H1 (cell line): ENCODE data around the gene WDR1.

ENCODE experiments used
- BACH1 ChIP-seq: IDR thresholded peaks from 2 replicates; pipeline ENCODE4 v1.6.1; 2012; ENCODE audit warnings: low read length, improper control_type of control experiment
- CEBPB ChIP-seq: IDR thresholded peaks from 2 replicates; pipeline ENCODE4 v1.6.1; 2012; ENCODE audit warnings: low read depth, low read length
- JUND ChIP-seq: IDR thresholded peaks from 2 replicates; pipeline ENCODE4 v1.6.1; 2011; ENCODE audit warnings: mild to moderate bottlenecking, improper control_type of control experiment, low read length
- KDM1A ChIP-seq: fragments of 200-600, 300-600 bp; sonication (generic); IDR thresholded peaks from 2 replicates; pipeline ENCODE4 v1.7.1; 2016; ENCODE audit warnings: mild to moderate bottlenecking, low read length, borderline replicate concordance
- RAD21 ChIP-seq, 2 experiments: IDR thresholded peaks in 1 of 2; conservative IDR thresholded peaks in 1 of 2; 2 replicates each; pipeline ENCODE4 v1.6.1; 2011; ENCODE audit warnings: low read depth in 2 of 2, low read length in 2 of 2, improper control_type of control experiment in 1 of 2, inconsistent platforms in 1 of 2, mild to moderate bottlenecking in 1 of 2, moderate library complexity in 1 of 2
- RFX5 ChIP-seq: IDR thresholded peaks from 2 replicates; pipeline ENCODE4 v1.6.1; 2011; ENCODE audit warnings: low read depth, low read length, improper control_type of control experiment, borderline replicate concordance
- SIX5 ChIP-seq: IDR thresholded peaks from 2 replicates; pipeline ENCODE4 v1.6.1; 2011; ENCODE audit warnings: mild to moderate bottlenecking, low read depth, low read length
- SUZ12 ChIP-seq: fragments of 200-600 bp; sonication (generic); IDR thresholded peaks from 2 replicates; pipeline ENCODE4 v1.6.1; 2012; ENCODE audit warnings: mild to moderate bottlenecking, inconsistent platforms, low read length, moderate library complexity, mixed read lengths
- TAF1 ChIP-seq: IDR thresholded peaks from 2 replicates; pipeline ENCODE4 v1.6.1; 2011; ENCODE audit warnings: mild to moderate bottlenecking, low read depth, low read length
- TF ChIP-seq, protein P1 (sequence below), 3 experiments: IDR thresholded peaks; 1 replicate in 2 of 3; 2 replicates in 1 of 3; pipeline versions ENCODE4 v1.5.1 to v1.6.1; 2011; ENCODE audit warnings: low read length in 3 of 3, mild to moderate bottlenecking in 3 of 3, inconsistent platforms in 2 of 3, low read depth in 1 of 3, moderate library complexity in 1 of 3; ENCODE audit not compliant: insufficient read depth in 1 of 3; ENCODE audit errors: control extremely low read depth in 1 of 3
- TF ChIP-seq, protein P2 (sequence below): IDR thresholded peaks from 2 replicates; pipeline ENCODE4 v1.6.1; 2011; ENCODE audit warnings: low read depth, mild to moderate bottlenecking, low read length; ENCODE audit not compliant: insufficient read depth

GRCh38 chr4:10164877-10165283 lies 48.3 kb upstream of the WDR1 start:
- TF ChIP-seq TAF1 (no peak), SIX5 (no peak), SUZ12 (no peak), RAD21 (IDR thresholded peaks at IDR 0.05 in 1 of 2, conservative IDR thresholded peaks at IDR 0.05 in 1 of 2; ENCODE audit: low read depth in 2 of 2, low read length in 2 of 2) (peak; percentile 86 to 89), KDM1A (no peak), BACH1 (no peak), JUND (no peak), RFX5 (no peak), CEBPB (no peak)
- TF ChIP-seq, protein P1, sequence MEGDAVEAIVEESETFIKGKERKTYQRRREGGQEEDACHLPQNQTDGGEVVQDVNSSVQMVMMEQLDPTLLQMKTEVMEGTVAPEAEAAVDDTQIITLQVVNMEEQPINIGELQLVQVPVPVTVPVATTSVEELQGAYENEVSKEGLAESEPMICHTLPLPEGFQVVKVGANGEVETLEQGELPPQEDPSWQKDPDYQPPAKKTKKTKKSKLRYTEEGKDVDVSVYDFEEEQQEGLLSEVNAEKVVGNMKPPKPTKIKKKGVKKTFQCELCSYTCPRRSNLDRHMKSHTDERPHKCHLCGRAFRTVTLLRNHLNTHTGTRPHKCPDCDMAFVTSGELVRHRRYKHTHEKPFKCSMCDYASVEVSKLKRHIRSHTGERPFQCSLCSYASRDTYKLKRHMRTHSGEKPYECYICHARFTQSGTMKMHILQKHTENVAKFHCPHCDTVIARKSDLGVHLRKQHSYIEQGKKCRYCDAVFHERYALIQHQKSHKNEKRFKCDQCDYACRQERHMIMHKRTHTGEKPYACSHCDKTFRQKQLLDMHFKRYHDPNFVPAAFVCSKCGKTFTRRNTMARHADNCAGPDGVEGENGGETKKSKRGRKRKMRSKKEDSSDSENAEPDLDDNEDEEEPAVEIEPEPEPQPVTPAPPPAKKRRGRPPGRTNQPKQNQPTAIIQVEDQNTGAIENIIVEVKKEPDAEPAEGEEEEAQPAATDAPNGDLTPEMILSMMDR (IDR thresholded peaks at IDR 0.05; ENCODE audit: control extremely low read depth in 1 of 3, insufficient read depth in 1 of 3, low read depth in 1 of 3, low read length in 3 of 3) = peak; percentile 62 to 82 (median 66)
- TF ChIP-seq, protein P2, sequence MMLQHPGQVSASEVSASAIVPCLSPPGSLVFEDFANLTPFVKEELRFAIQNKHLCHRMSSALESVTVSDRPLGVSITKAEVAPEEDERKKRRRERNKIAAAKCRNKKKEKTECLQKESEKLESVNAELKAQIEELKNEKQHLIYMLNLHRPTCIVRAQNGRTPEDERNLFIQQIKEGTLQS = no peak
